ENCODE results near the gene EYA2.

DNA sequence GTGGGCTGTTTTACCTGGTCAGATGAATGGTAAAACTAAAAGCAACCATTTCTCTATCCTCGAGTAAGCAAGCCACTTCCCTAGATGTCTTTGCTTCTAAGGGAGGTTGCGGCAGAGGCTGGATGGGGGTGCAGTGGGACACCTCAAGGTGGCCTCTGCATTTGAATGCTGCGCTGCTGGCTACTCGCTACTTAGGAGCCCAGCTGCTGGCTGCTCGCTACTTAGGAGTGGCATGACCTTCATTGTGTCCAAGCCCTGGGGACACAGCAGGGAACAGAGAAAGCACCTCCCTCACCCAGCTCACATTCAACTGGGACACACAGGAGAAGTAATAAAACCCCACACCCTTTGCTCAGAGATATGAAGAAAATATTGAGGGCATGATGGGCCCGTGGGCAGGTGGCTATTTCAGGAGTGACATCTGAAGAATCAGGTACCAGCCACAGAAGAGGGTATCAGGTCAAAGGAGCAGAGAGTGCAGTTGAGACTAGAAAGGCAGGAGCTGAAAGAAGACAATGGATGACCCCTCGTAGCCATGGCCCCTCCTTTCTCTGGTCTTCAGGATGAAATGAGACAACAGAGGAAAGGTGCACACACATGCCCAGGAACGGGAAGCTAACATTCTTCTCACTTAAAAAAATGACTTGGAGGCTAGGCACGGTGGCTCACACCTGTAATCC lies 312.5 kb downstream of the EYA2 start:
- no peak for TF ChIP-seq EP300 (IDR thresholded peaks at IDR 0.05)
- TF ChIP-seq, protein P1, sequence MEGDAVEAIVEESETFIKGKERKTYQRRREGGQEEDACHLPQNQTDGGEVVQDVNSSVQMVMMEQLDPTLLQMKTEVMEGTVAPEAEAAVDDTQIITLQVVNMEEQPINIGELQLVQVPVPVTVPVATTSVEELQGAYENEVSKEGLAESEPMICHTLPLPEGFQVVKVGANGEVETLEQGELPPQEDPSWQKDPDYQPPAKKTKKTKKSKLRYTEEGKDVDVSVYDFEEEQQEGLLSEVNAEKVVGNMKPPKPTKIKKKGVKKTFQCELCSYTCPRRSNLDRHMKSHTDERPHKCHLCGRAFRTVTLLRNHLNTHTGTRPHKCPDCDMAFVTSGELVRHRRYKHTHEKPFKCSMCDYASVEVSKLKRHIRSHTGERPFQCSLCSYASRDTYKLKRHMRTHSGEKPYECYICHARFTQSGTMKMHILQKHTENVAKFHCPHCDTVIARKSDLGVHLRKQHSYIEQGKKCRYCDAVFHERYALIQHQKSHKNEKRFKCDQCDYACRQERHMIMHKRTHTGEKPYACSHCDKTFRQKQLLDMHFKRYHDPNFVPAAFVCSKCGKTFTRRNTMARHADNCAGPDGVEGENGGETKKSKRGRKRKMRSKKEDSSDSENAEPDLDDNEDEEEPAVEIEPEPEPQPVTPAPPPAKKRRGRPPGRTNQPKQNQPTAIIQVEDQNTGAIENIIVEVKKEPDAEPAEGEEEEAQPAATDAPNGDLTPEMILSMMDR (IDR thresholded peaks at IDR 0.05), result no peak

Measured in gastroesophageal sphincter (tissue), 3 donors.